Measurements from ENCODE around the gene DSG3. TPM values are rescaled to one million over a fixed set of nuclear protein-coding genes. Genes with fewer than 3 reads are reported as not detected.

The DSG3 gene
- total and polyA plus RNA-seq, 7 experiments from 2014 or later = not detected

DNA sequence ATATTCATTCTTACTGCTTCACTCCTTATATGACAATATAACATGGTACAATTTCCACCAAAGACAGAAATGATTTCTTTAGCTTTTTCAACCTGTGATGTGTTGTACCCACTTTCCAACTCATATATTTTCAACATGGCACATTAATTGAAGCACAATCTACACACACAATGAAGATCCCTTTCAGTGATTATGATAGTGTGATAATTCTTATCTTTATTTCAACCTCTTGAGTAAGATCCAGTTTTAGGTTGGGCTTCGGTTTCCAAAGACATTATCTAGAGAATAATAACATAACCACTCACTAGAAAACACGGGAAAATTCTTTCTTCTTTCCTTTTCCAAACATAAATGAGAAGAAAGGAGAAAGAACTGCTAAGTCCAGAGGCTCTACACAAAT lies 3.4 kb upstream of the DSG3 start:
- intact Hi-C loops (cut with micrococcal nuclease) = no loop called here
- Mint-ChIP-seq H3K9me3 (no peaks in the 10 kb centered on the region), H3K4me3 (no peak overlapping the region), H3K27me3 (no peaks in the 10 kb centered on the region), H3K4me1 (no peaks in the 10 kb centered on the region), H3K36me3 (no peaks in the 10 kb centered on the region), H3K27ac (no peak overlapping the region)
- Histone ChIP-seq H3K4me1 (ENCODE audit: control insufficient read depth in 2 of 2, insufficient read depth in 2 of 2, low read length in 2 of 2) (no peaks in the 10 kb centered on the region), H3K27me3 (ENCODE audit: control insufficient read depth in 2 of 2, insufficient read depth in 2 of 2, low read length in 2 of 2) (no peaks in the 10 kb centered on the region), H3K9me3 (ENCODE audit: control insufficient read depth in 2 of 3, low read length in 3 of 3) (no peaks in the 10 kb centered on the region), H3K27ac (ENCODE audit: low read depth, low read length) (no peak overlapping the region), H3K36me3 (ENCODE audit: control insufficient read depth in 2 of 3, insufficient read depth in 3 of 3, low read length in 3 of 3) (no peaks in the 10 kb centered on the region), H3K4me3 (ENCODE audit: low read length) (no peak overlapping the region)
- ChIA-PET POLR2A (no interaction called here), CTCF (no interaction called here)
- DNase-seq (no peak), ATAC-seq (no peak)

DNA sequence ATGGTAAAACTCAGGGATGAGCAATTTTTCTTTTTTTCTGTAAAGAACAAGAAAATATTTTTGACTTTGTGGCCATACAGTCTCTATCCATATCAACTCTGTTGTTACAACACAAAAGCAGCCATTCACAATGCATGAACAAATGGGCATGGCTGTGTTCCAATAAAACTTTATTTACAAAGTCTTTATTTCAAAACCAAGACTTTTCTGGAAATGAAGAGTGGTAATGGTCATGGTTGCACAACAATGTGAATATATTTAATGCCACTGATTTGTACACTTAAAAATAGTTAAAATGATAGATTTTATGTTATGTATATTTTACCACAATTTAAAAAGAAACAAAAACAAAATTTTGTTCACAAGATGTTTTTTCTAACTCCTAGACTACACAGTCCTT lies 1.6 kb upstream of the DSG3 start:
- ChIA-PET CTCF (no interaction called here), POLR2A (no interaction called here)
- no peak for DNase-seq
- H3K9me3 ChIP-seq (ENCODE audit: control insufficient read depth in 2 of 3, low read length in 3 of 3) = no peaks in the 10 kb centered on the region
- Mint-ChIP-seq H3K27me3 (no peaks in the 10 kb centered on the region), H3K4me3 (no peak overlapping the region), H3K36me3 (peaks cover 0 to 4% (median 0%) of the 10 kb centered on the region in 5 donors), H3K4me1 (no peaks in the 10 kb centered on the region), H3K9me3 (peaks cover 0 to 2% (median 0%) of the 10 kb centered on the region in 11 donors), H3K27ac (no peak overlapping the region)
- no peaks in the 10 kb centered on the region for H3K36me3 ChIP-seq (ENCODE audit: control insufficient read depth in 2 of 3, insufficient read depth in 3 of 3, low read length in 3 of 3)
- H3K27ac ChIP-seq (ENCODE audit: low read depth, low read length) = no peak overlapping the region
- no peaks in the 10 kb centered on the region for H3K27me3 ChIP-seq (ENCODE audit: control insufficient read depth in 2 of 2, insufficient read depth in 2 of 2, low read length in 2 of 2)
- intact Hi-C loops (cut with micrococcal nuclease) = no loop called here
- H3K4me3 ChIP-seq (ENCODE audit: low read length) = no peak overlapping the region
- no peak for ATAC-seq
- H3K4me1 ChIP-seq (ENCODE audit: control insufficient read depth in 2 of 2, insufficient read depth in 2 of 2, low read length in 2 of 2) = no peaks in the 10 kb centered on the region

DNA sequence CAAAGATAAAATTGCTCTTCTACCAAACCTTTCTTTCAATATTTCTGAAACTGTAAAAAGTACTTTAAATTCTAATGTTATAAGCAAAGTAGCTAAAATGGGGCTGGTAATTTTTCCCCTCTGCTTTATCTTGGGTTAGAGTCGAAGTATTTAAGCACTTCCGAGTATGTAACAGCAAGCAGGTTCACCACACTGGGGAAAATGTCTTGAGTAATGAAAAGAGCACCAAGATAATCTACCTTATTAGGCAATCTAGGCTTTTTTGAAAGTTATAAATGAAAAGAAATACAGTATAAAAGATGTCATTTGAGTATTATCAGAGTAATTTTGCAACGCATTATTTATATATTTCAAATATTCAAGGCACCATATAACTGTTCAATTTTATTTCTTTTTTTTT lies 687 bp upstream of the DSG3 start:
- Mint-ChIP-seq H3K9me3 (peaks cover 0 to 2% (median 0%) of the 10 kb centered on the region in 11 donors), H3K27me3 (no peaks in the 10 kb centered on the region), H3K4me3 (no peak overlapping the region), H3K27ac (no peak overlapping the region), H3K4me1 (no peaks in the 10 kb centered on the region), H3K36me3 (peaks cover 0 to 4% (median 0%) of the 10 kb centered on the region in 5 donors)
- DNase-seq (no peak), ATAC-seq (no peak)
- no peaks in the 10 kb centered on the region for H3K27me3 ChIP-seq (ENCODE audit: control insufficient read depth in 2 of 2, insufficient read depth in 2 of 2, low read length in 2 of 2)
- ChIA-PET CTCF (no interaction called here), POLR2A (no interaction called here)
- no peak overlapping the region for H3K27ac ChIP-seq (ENCODE audit: low read depth, low read length)
- intact Hi-C loops (cut with micrococcal nuclease) = no loop called here
- no peaks in the 10 kb centered on the region for H3K9me3 ChIP-seq (ENCODE audit: control insufficient read depth in 2 of 3, low read length in 3 of 3)
- no peaks in the 10 kb centered on the region for H3K4me1 ChIP-seq (ENCODE audit: control insufficient read depth in 2 of 2, insufficient read depth in 2 of 2, low read length in 2 of 2)
- no peaks in the 10 kb centered on the region for H3K36me3 ChIP-seq (ENCODE audit: control insufficient read depth in 2 of 3, insufficient read depth in 3 of 3, low read length in 3 of 3)
- H3K4me3 ChIP-seq (ENCODE audit: low read length) = no peak overlapping the region

GRCh38 chr18:31450409-31450808 lies 2.9 kb downstream of the DSG3 start:
- Mint-ChIP-seq H3K9me3 (peaks cover 0 to 2% (median 0%) of the 10 kb centered on the region in 11 donors), H3K27me3 (no peaks in the 10 kb centered on the region), H3K27ac (no peak overlapping the region), H3K4me1 (no peaks in the 10 kb centered on the region), H3K4me3 (no peak overlapping the region), H3K36me3 (peaks cover 0 to 4% (median 0%) of the 10 kb centered on the region in 5 donors)
- no peak overlapping the region for H3K4me3 ChIP-seq (ENCODE audit: low read length)
- no peaks in the 10 kb centered on the region for H3K4me1 ChIP-seq (ENCODE audit: control insufficient read depth in 2 of 2, insufficient read depth in 2 of 2, low read length in 2 of 2)
- no peak for ATAC-seq
- intact Hi-C loops (cut with micrococcal nuclease) = no loop called here
- CTCF ChIA-PET = no interaction called here
- H3K36me3 ChIP-seq (ENCODE audit: control insufficient read depth in 2 of 3, insufficient read depth in 3 of 3, low read length in 3 of 3) = no peaks in the 10 kb centered on the region
- no peaks in the 10 kb centered on the region for H3K9me3 ChIP-seq (ENCODE audit: control insufficient read depth in 2 of 3, low read length in 3 of 3)
- POLR2A ChIA-PET = no interaction called here
- no peak for DNase-seq
- H3K27ac ChIP-seq (ENCODE audit: low read depth, low read length) = no peak overlapping the region
- H3K27me3 ChIP-seq (ENCODE audit: control insufficient read depth in 2 of 2, insufficient read depth in 2 of 2, low read length in 2 of 2) = no peaks in the 10 kb centered on the region

DNA sequence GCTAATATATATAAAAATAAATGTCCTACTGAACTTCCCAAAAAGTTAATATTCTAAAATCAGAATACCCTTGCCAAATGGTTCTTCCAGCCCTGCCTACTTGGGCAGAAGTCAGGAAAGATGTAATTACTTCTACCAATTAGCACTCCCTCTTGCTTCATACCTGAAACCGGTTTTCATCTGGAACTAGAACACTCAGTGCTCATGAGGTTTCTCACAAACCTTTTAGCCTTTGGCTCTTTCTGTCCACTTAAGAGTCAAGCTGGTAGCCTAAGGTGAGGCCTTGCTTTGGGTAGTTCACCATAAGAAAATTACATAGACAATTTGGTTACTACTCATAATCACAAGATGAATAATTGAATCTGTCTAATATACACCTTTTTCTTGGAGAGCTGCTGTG lies 4.1 kb downstream of the DSG3 start:
- H3K27ac ChIP-seq (ENCODE audit: low read depth, low read length) = no peak overlapping the region
- H3K4me3 ChIP-seq (ENCODE audit: low read length) = no peak overlapping the region
- CTCF ChIA-PET = no interaction called here
- POLR2A ChIA-PET = no interaction called here
- no peaks in the 10 kb centered on the region for H3K4me1 Mint-ChIP-seq
- no peaks in the 10 kb centered on the region for H3K4me1 ChIP-seq (ENCODE audit: control insufficient read depth in 2 of 2, insufficient read depth in 2 of 2, low read length in 2 of 2)
- no peak overlapping the region for H3K4me3 Mint-ChIP-seq
- no peaks in the 10 kb centered on the region for H3K27me3 ChIP-seq (ENCODE audit: control insufficient read depth in 2 of 2, insufficient read depth in 2 of 2, low read length in 2 of 2)
- DNase-seq (no peak), ATAC-seq (no peak)
- no peak overlapping the region for H3K27ac Mint-ChIP-seq
- H3K36me3 Mint-ChIP-seq = peaks cover 0 to 4% (median 0%) of the 10 kb centered on the region in 5 donors
- intact Hi-C loops (cut with micrococcal nuclease) = no loop called here
- no peaks in the 10 kb centered on the region for H3K9me3 ChIP-seq (ENCODE audit: control insufficient read depth in 2 of 3, low read length in 3 of 3)
- peaks cover 0 to 2% (median 0%) of the 10 kb centered on the region in 11 donors for H3K9me3 Mint-ChIP-seq
- H3K27me3 Mint-ChIP-seq = no peaks in the 10 kb centered on the region
- no peaks in the 10 kb centered on the region for H3K36me3 ChIP-seq (ENCODE audit: control insufficient read depth in 2 of 3, insufficient read depth in 3 of 3, low read length in 3 of 3)

- H3K27ac Mint-ChIP-seq = no peak overlapping the region
- CTCF ChIA-PET = no interaction called here
Measured at GRCh38 chr18:31454066-31454708, 6.6 kb downstream of the DSG3 start.

GRCh38 chr18:31469629-31470028 lies 22.1 kb downstream of the DSG3 start:
- peaks cover 0 to 7% (median 4%) of the 10 kb centered on the region in 5 donors for H3K27me3 Mint-ChIP-seq
- no peaks in the 10 kb centered on the region for H3K4me1 ChIP-seq (ENCODE audit: control insufficient read depth in 2 of 2, insufficient read depth in 2 of 2, low read length in 2 of 2)
- H3K27me3 ChIP-seq (ENCODE audit: control insufficient read depth in 2 of 2, insufficient read depth in 2 of 2, low read length in 2 of 2) = no peaks in the 10 kb centered on the region
- H3K4me3 Mint-ChIP-seq = no peak overlapping the region
- H3K36me3 Mint-ChIP-seq = no peaks in the 10 kb centered on the region
- no peaks in the 10 kb centered on the region for H3K9me3 ChIP-seq (ENCODE audit: control insufficient read depth in 2 of 3, low read length in 3 of 3)
- intact Hi-C loops (cut with micrococcal nuclease) = no loop called here
- peaks cover 0 to 4% (median 0%) of the 10 kb centered on the region in 11 donors for H3K9me3 Mint-ChIP-seq
- no peaks in the 10 kb centered on the region for H3K4me1 Mint-ChIP-seq
- DNase-seq (no peak), ATAC-seq (no peak)
- H3K4me3 ChIP-seq (ENCODE audit: low read length) = no peak overlapping the region
- CTCF ChIA-PET = no interaction called here
- POLR2A ChIA-PET = no interaction called here
- H3K27ac Mint-ChIP-seq = no peak overlapping the region
- H3K27ac ChIP-seq (ENCODE audit: low read depth, low read length) = no peak overlapping the region
- no peaks in the 10 kb centered on the region for H3K36me3 ChIP-seq (ENCODE audit: control insufficient read depth in 2 of 3, insufficient read depth in 3 of 3, low read length in 3 of 3)

More at GRCh38 chr18:31454066-31454708, 6.6 kb downstream of the DSG3 start:
- H3K4me3 Mint-ChIP-seq = no peak overlapping the region
- Histone ChIP-seq H3K36me3 (ENCODE audit: control insufficient read depth in 2 of 3, insufficient read depth in 3 of 3, low read length in 3 of 3) (no peaks in the 10 kb centered on the region), H3K27me3 (ENCODE audit: control insufficient read depth in 2 of 2, insufficient read depth in 2 of 2, low read length in 2 of 2) (no peaks in the 10 kb centered on the region), H3K27ac (ENCODE audit: low read depth, low read length) (no peak overlapping the region), H3K4me1 (ENCODE audit: control insufficient read depth in 2 of 2, insufficient read depth in 2 of 2, low read length in 2 of 2) (no peaks in the 10 kb centered on the region), H3K4me3 (ENCODE audit: low read length) (no peak overlapping the region), H3K9me3 (ENCODE audit: control insufficient read depth in 2 of 3, low read length in 3 of 3) (no peaks in the 10 kb centered on the region)
- POLR2A ChIA-PET = no interaction called here
- DNase-seq = no peak
- no peak for ATAC-seq
- peaks cover 0 to 4% (median 0%) of the 10 kb centered on the region in 5 donors for H3K36me3 Mint-ChIP-seq
- intact Hi-C loops (cut with micrococcal nuclease) = no loop called here
- no peaks in the 10 kb centered on the region for H3K4me1 Mint-ChIP-seq
- no peaks in the 10 kb centered on the region for H3K27me3 Mint-ChIP-seq
- H3K9me3 Mint-ChIP-seq = peaks cover 0 to 2% (median 0%) of the 10 kb centered on the region in 11 donors
